Right atrium auricular region (tissue), 2 donors: ENCODE results near the gene NDUFS1. TPM values are rescaled to one million over a fixed set of nuclear protein-coding genes. Genes with fewer than 3 reads are reported as not detected.

Experiments used
- DNase-seq: peaks from one replicate; pipeline ENCODE4 v3.0.0-alpha.2; 2019; ENCODE audit warnings: low spot score
- H3K27ac ChIP-seq, 2 donors: fragments of 200-600 bp; sonication (generic); 1 replicate in 1 of 2; 2 replicates in 1 of 2; pipeline ENCODE4 v1.5.1; 2016 to 2019
- H3K27me3 ChIP-seq, 2 donors: fragments of 200-600 bp; sonication (generic); one replicate each; pipeline versions ENCODE4 v1.5.1 to v1.6.0; 2017 to 2019
- H3K36me3 ChIP-seq: fragments of 200-600 bp; sonication (generic); one replicate; pipeline ENCODE4 v1.5.1; 2016
- H3K4me1 ChIP-seq, 2 donors: fragments of 200-600 bp; sonication (generic); one replicate each; pipeline versions ENCODE4 v1.5.1 to v1.6.0; 2017 to 2019
- H3K4me3 ChIP-seq, 2 donors: fragments of 200-600 bp; sonication (generic); 1 replicate in 1 of 2; 2 replicates in 1 of 2; pipeline ENCODE4 v1.5.1; 2017 to 2019; ENCODE audit warnings: mild to moderate bottlenecking in 1 of 2, moderate library complexity in 1 of 2
- H3K9me3 ChIP-seq, 2 donors: fragments of 200-600 bp; sonication (generic); one replicate each; pipeline ENCODE4 v1.5.1; 2019
- total RNA-seq, 2 donors: library from RNA; depleted of rRNA; stranded (reverse); fragments of >200 nt; gene quantifications; one replicate each; pipeline ENCODE4 v1.1.0, GENCODE V29; 2016
- TF ChIP-seq, protein P1 (sequence below), 2 donors: fragments of 200-600 bp; sonication (generic); IDR thresholded peaks; one replicate each; pipeline ENCODE4 v1.5.1; 2019; ENCODE audit warnings: antibody characterized with exemption in 2 of 2

Gene NDUFS1
- total RNA-seq, 2 donors from 2014 or later: 183 to 388 TPM

DNA sequence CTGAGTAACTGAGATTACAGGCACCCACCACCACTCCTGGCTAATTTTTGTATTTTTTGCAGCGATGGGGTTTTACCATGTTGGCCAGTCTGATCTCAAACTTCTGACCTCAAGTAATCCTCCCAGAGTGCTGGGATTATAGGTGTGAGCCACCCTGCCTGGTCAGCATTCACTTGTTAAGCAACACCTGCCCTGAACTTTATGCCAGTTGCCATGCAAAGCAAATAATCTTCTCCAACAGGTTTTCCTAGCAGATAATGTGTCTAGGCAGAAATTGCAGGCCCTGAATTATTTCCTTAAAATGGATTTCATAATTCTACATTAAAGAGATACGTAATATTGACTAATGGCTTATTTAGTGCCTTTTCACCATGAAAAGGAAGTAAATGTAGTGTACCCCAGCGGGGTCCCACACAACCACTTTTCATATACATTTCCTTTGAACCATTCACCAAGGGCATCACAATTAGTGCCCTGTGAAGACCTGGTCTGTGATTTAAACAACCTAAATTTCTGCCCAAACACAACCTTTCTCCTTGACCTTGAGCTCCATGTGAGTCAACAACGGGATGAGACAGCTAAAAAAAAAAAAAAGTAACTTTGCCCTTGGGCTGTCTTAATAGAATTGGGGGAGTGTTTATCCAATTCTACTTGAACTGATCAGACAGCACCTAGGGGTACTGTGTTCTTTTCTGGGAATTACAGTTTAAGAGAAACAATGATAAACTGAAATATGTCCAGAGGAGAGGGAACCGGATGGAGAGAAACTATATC lies 42.0 kb upstream of the NDUFS1 start:
- no peaks in the 10 kb centered on the region for H3K4me1 ChIP-seq
- TF ChIP-seq, protein P1, sequence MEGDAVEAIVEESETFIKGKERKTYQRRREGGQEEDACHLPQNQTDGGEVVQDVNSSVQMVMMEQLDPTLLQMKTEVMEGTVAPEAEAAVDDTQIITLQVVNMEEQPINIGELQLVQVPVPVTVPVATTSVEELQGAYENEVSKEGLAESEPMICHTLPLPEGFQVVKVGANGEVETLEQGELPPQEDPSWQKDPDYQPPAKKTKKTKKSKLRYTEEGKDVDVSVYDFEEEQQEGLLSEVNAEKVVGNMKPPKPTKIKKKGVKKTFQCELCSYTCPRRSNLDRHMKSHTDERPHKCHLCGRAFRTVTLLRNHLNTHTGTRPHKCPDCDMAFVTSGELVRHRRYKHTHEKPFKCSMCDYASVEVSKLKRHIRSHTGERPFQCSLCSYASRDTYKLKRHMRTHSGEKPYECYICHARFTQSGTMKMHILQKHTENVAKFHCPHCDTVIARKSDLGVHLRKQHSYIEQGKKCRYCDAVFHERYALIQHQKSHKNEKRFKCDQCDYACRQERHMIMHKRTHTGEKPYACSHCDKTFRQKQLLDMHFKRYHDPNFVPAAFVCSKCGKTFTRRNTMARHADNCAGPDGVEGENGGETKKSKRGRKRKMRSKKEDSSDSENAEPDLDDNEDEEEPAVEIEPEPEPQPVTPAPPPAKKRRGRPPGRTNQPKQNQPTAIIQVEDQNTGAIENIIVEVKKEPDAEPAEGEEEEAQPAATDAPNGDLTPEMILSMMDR (IDR thresholded peaks at IDR 0.05): no peak
- H3K27ac ChIP-seq: no peak overlapping the region
- no peak overlapping the region for H3K4me3 ChIP-seq
- H3K27me3 ChIP-seq: no peaks in the 10 kb centered on the region
- no peak for DNase-seq
- no peaks in the 10 kb centered on the region for H3K9me3 ChIP-seq
- H3K36me3 ChIP-seq: no peaks in the 10 kb centered on the region

DNA sequence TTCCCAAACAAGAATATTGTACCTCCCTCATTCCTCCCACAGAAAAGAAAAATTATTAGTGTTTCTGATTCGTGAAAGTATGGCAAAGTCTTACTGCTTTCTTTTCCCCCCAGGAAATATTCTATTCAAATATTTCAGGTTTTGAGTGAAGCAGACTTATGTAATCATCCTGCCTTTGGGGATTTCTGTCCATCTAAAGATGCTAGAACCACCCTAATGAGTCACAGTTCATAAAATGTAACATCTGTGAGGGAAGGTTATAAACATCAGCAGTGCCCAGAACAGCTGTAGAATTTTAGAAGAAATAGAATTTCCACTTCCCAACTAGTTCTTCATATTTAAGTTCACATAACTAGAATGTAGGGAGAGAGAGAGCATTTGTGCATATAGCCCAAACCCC lies 39.4 kb upstream of the NDUFS1 start:
- Histone ChIP-seq H3K27ac (peak overlapping the region in 1 of 2 donors; percentile 6), H3K4me1 (no peaks in the 10 kb centered on the region), H3K36me3 (no peaks in the 10 kb centered on the region), H3K27me3 (no peaks in the 10 kb centered on the region), H3K9me3 (no peaks in the 10 kb centered on the region), H3K4me3 (no peak overlapping the region)
- TF ChIP-seq, protein P1 (IDR thresholded peaks at IDR 0.05): no peak
- DNase-seq: no peak

DNA sequence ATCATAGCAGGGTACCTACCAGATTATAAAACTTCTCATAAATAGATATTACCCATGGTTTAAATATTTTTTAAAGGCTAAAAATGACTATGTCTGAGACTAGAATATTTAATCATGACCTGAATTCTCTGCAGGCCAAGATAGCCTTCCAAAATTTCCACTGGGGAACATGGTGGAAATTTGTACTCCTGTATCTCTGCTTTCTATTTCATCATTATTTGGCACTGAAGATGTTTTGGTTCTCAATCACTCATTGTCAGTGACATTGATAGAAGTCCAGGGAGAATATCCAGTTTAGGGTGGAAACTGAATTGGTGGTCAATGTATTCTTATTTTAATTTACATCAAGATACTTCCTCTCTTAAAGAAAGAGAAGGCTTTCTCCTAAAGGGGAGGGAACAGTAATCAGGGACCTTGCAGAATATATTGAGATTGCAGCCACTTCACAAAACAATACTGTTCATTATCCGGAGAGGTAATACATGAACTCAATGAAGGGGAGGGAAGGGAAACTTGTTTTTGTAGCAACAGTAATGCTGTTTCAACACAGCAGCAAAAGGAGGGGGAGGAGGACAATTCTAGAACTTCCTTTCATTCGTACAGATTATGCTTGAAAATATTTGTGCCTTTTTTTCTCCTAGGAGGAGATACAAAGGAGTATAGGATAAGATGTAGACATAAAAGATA lies 34.6 kb upstream of the NDUFS1 start:
- Histone ChIP-seq H3K27me3 (no peaks in the 10 kb centered on the region), H3K9me3 (no peaks in the 10 kb centered on the region), H3K27ac (no peak overlapping the region), H3K4me3 (no peak overlapping the region), H3K4me1 (no peaks in the 10 kb centered on the region), H3K36me3 (no peaks in the 10 kb centered on the region)
- DNase-seq: no peak
- TF ChIP-seq, protein P1 (IDR thresholded peaks at IDR 0.05): no peak

DNA sequence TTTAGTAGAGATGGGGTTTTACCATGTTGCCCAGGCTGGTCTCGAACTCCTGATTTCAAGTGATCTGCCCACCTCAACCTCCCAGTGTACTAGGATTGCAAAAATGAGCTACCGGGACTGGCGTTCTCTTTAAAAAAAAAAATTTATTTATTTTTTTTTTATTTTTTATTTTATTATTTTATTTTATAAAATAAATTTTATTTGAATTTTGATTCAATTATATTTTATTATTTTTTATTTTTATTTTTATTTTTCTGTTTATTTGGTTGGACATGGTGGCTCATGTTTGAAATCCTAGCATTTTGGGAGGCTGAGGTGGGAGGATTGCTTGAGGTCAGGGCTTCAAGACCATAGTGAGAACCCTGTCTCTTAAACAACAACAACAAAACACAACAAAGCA lies 32.9 kb upstream of the NDUFS1 start:
- no peaks in the 10 kb centered on the region for H3K4me1 ChIP-seq
- no peak overlapping the region for H3K4me3 ChIP-seq
- no peaks in the 10 kb centered on the region for H3K36me3 ChIP-seq
- H3K27me3 ChIP-seq: no peaks in the 10 kb centered on the region
- H3K27ac ChIP-seq: no peak overlapping the region
- no peaks in the 10 kb centered on the region for H3K9me3 ChIP-seq
- no peak for DNase-seq
- TF ChIP-seq, protein P1 (IDR thresholded peaks at IDR 0.05): no peak

DNA sequence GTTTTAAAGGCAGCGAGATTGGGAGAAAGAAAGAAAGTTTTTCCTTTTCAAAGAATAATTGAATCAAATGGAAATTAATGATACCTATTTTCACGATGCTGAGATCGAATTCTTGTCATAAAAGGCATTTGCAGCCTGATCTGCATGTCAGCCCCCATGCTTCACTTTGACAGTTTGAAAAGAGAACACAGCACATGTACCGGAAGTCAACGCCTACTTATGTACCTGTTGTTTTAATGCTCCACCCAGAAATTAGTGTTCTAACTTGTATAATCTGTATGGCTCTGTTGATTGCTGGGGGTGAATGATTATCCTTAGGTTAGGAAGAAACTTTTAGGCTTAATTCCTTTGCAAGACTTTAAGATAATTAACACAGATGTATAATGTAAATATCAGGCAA lies 31.4 kb upstream of the NDUFS1 start:
- no peaks in the 10 kb centered on the region for H3K36me3 ChIP-seq
- no peaks in the 10 kb centered on the region for H3K27me3 ChIP-seq
- no peak overlapping the region for H3K27ac ChIP-seq
- H3K4me1 ChIP-seq: no peaks in the 10 kb centered on the region
- H3K9me3 ChIP-seq: no peaks in the 10 kb centered on the region
- no peak for DNase-seq
- TF ChIP-seq, protein P1 (IDR thresholded peaks at IDR 0.05): no peak
- H3K4me3 ChIP-seq: no peak overlapping the region
